ENCODE data around the gene NCAN. TPM values are rescaled to one million over a fixed set of nuclear protein-coding genes. Genes with fewer than 3 reads are reported as not detected.

Gene NCAN
- 0.22 TPM for total RNA-seq
- polyA plus RNA-seq (ENCODE audit: insufficient read depth in 1 of 8, insufficient read length in 8 of 8, low replicate concordance in 1 of 8): under 1 TPM; 0.07 to 0.27 (median 0.09) TPM
- long read RNA-seq, donor 1: 0 reads
- long read RNA-seq, donor 2: 0 reads
- long read RNA-seq, donor 3: 0 reads
- long read RNA-seq, donor 4: 0 reads
- long read RNA-seq, donor 5: 0 reads
- long read RNA-seq, donor 6: 0 reads
- long read RNA-seq, donor 7: 0 reads
- long read RNA-seq, donor 8: 0 reads
- long read RNA-seq, donor 9: 0 reads
- long read RNA-seq, donor 10: 0 reads
- long read RNA-seq, donor 11: 0 reads

- Histone ChIP-seq H3K27ac (ENCODE audit: low read length) (no peak within 1 kb of the TSS), H3K4me1 (ENCODE audit: control insufficient read depth, insufficient read depth, low read length) (no peaks in the 10 kb centered on the region), H3K27me3 (ENCODE audit: control insufficient read depth, insufficient read depth, low read length) (peaks cover 45% of the 10 kb centered on the region), H3K9me3 (replicated peaks; ENCODE audit: control insufficient read depth, low read depth, low read length) (no peaks in the 10 kb centered on the region), H3K4me3 (ENCODE audit: low read length) (no peak within 1 kb of the TSS), H3K36me3 (ENCODE audit: control insufficient read depth, insufficient read depth, low read length) (no peaks in the 10 kb centered on the region)
- WGBS (ENCODE audit: insufficient coverage): 7% methylated on average over 50 of the region's 54 CpGs
- no peak for DNase-seq
These were observed at the start of gene NCAN for GRCh38 chr19:19211499-19212420. NCAN (plus strand) TSS chr19:19211958; CDS start chr19:19216954, 4,996 bp downstream.

DNA sequence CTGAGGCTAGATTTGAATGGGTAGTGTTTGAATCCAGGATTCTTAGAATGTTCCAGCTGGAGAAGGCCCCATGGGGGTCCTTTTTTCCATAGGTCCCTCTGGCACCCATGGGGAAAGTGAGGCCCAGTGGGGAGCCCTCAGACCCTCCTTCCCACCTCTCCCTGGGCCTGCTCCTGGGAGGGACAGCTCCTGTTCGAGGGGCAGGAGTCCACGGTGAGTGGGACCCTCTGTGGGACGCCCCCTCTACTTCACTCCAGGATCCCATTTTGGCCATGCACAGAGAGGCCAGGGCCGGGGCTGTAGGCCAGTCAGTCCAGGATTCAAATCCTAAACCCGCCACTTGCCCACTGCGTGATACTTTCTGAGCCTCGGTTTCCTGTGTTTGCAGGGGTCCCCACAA, 49.3 kb upstream of the NCAN start:
- Histone ChIP-seq H3K4me3 (ENCODE audit: low read length) (no peak overlapping the region), H3K4me1 (ENCODE audit: control insufficient read depth, insufficient read depth, low read length) (no peaks in the 10 kb centered on the region), H3K27ac (ENCODE audit: low read length) (no peak overlapping the region), H3K9me3 (replicated peaks; ENCODE audit: control insufficient read depth, low read depth, low read length) (no peaks in the 10 kb centered on the region), H3K36me3 (ENCODE audit: control insufficient read depth, insufficient read depth, low read length) (no peaks in the 10 kb centered on the region), H3K27me3 (ENCODE audit: control insufficient read depth, insufficient read depth, low read length) (no peaks in the 10 kb centered on the region)
- no peak for DNase-seq
- 88% methylated on average over 4 of the region's 7 CpGs for WGBS (ENCODE audit: insufficient coverage)

DNA sequence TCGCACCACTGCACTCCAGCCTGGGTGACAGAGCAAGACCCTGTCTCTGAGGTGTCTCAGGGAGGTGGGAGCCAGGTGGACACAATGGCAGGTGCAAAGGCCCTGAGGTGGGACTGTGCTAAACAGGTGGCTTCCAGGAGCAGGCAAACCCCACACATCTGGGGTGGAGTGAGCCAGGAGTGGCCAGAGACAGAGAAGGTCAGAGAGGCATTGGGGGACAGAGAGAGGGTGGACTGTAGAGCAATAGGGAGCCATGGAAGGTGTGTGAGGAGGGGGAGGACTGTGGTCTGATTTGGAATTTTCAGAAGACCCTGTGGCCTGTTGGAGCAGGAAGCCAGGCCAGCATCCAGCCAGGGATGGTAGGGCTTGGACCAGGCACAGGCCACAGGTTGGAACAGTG, 46.4 kb upstream of the NCAN start:
- Histone ChIP-seq H3K36me3 (ENCODE audit: control insufficient read depth, insufficient read depth, low read length) (no peaks in the 10 kb centered on the region), H3K9me3 (replicated peaks; ENCODE audit: control insufficient read depth, low read depth, low read length) (no peaks in the 10 kb centered on the region), H3K27ac (ENCODE audit: low read length) (no peak overlapping the region), H3K4me1 (ENCODE audit: control insufficient read depth, insufficient read depth, low read length) (peaks cover 9% of the 10 kb centered on the region), H3K27me3 (ENCODE audit: control insufficient read depth, insufficient read depth, low read length) (peaks cover 1% of the 10 kb centered on the region), H3K4me3 (ENCODE audit: low read length) (no peak overlapping the region)
- 100% methylated on average over 1 of the region's 1 CpG for WGBS (ENCODE audit: insufficient coverage)
- no peak for DNase-seq

DNA sequence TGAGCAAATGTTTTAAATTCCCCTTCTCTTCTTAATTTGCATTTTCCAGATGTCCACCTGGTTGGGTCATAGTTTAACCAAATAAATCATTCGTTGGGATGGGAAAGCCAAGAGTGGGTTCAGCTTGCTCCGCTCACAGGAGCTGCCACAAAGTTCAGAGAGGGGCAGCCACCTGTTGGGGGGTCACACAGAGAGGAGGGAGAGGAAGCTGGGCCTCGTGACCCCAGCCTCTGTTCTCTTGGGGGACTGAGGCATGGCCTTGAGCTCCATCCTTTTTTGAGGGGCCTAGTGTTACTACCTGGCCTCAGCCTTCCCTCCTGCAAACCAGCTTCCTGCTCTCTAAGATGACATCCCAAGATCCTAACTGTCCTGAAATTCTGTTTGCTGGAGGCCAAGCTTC, 44.1 kb upstream of the NCAN start:
- H3K4me1 ChIP-seq (ENCODE audit: control insufficient read depth, insufficient read depth, low read length): peaks cover 31% of the 10 kb centered on the region
- WGBS (ENCODE audit: insufficient coverage): 100% methylated on average over 1 of the region's 3 CpGs
- no peak overlapping the region for H3K4me3 ChIP-seq (ENCODE audit: low read length)
- H3K36me3 ChIP-seq (ENCODE audit: control insufficient read depth, insufficient read depth, low read length): no peaks in the 10 kb centered on the region
- DNase-seq: no peak
- H3K27ac ChIP-seq (ENCODE audit: low read length): no peak overlapping the region
- H3K9me3 ChIP-seq (replicated peaks; ENCODE audit: control insufficient read depth, low read depth, low read length): no peaks in the 10 kb centered on the region
- peaks cover 7% of the 10 kb centered on the region for H3K27me3 ChIP-seq (ENCODE audit: control insufficient read depth, insufficient read depth, low read length)

- no peak for DNase-seq
- peak overlapping the region; percentile 15 for H3K4me3 ChIP-seq (ENCODE audit: low read length)
- no peaks in the 10 kb centered on the region for H3K9me3 ChIP-seq (replicated peaks; ENCODE audit: control insufficient read depth, low read depth, low read length)
- WGBS (ENCODE audit: insufficient coverage): 82% methylated on average over 7 of the region's 9 CpGs
- H3K27ac ChIP-seq (ENCODE audit: low read length): no peak overlapping the region
- H3K27me3 ChIP-seq (ENCODE audit: control insufficient read depth, insufficient read depth, low read length): peaks cover 7% of the 10 kb centered on the region
- H3K36me3 ChIP-seq (ENCODE audit: control insufficient read depth, insufficient read depth, low read length): no peaks in the 10 kb centered on the region
- peaks cover 31% of the 10 kb centered on the region for H3K4me1 ChIP-seq (ENCODE audit: control insufficient read depth, insufficient read depth, low read length)
These were observed 42.3 kb upstream of the NCAN start for GRCh38 chr19:19169236-19170052.

DNA sequence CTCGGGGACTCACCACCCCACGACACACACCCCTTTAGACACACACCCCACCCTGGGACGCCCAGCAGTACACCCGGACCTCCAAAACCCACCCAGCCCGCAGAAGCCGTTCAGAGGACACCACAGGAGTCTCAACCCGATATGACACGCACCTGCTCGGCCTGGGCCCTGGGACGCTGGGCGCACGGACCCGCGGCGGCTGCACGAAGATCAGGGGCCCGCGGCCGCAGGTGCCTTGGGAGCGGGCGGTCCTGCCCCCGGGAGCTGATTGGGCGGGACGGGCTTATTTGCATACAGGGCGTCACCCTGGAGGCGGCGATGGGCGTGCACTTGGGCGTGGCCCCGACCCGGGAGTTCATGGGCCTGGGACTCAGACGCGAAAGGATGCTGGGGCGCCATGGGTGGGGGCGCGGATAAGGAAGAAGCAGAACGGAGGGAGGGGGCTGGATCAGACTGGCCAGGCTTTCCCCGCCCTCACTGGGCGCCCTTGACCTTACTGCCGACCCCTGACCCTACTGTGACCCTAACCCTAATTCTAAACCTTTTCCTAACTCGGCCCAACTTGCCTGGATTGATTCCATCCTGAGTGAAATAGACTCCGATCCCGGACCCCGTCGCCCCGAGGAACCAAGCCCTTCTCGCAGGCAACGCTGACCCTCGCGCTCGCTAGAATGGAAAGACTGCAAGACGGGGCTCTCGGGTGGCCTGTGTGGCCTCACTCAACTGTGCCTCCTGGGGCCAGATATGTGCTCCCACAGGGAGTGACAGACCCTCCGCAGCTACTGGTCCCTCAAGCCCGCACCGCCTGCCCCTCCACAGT, 41.5 kb upstream of the NCAN start, which contains the start of gene MEF2B:
Gene MEF2B (minus strand): TSS at position 211 of the 820 bp plus-strand sequence. CDS start 19,528 bp downstream, outside the sequence.
- Histone ChIP-seq H3K4me1 (ENCODE audit: control insufficient read depth, insufficient read depth, low read length) (peaks cover 34% of the 10 kb centered on the region), H3K4me3 (ENCODE audit: low read length) (peak within 1 kb of the TSS; percentile 15), H3K27ac (ENCODE audit: low read length) (no peak within 1 kb of the TSS), H3K27me3 (ENCODE audit: control insufficient read depth, insufficient read depth, low read length) (peaks cover 7% of the 10 kb centered on the region), H3K9me3 (replicated peaks; ENCODE audit: control insufficient read depth, low read depth, low read length) (no peaks in the 10 kb centered on the region), H3K36me3 (ENCODE audit: control insufficient read depth, insufficient read depth, low read length) (no peaks in the 10 kb centered on the region)
- WGBS (ENCODE audit: insufficient coverage): 12% methylated on average over 51 of the region's 56 CpGs
- DNase-seq: peak; percentile 74

GRCh38 chr19:19170873-19171672, 40.7 kb upstream of the NCAN start:
- Histone ChIP-seq H3K4me3 (ENCODE audit: low read length) (no peak overlapping the region), H3K4me1 (ENCODE audit: control insufficient read depth, insufficient read depth, low read length) (peaks cover 34% of the 10 kb centered on the region), H3K27me3 (ENCODE audit: control insufficient read depth, insufficient read depth, low read length) (peaks cover 7% of the 10 kb centered on the region), H3K9me3 (replicated peaks; ENCODE audit: control insufficient read depth, low read depth, low read length) (no peaks in the 10 kb centered on the region), H3K36me3 (ENCODE audit: control insufficient read depth, insufficient read depth, low read length) (no peaks in the 10 kb centered on the region), H3K27ac (ENCODE audit: low read length) (no peak overlapping the region)
- DNase-seq: peak; percentile 57
- 51% methylated on average over 6 of the region's 6 CpGs for WGBS (ENCODE audit: insufficient coverage)

- Histone ChIP-seq H3K27me3 (ENCODE audit: control insufficient read depth, insufficient read depth, low read length) (peaks cover 7% of the 10 kb centered on the region), H3K4me3 (ENCODE audit: low read length) (no peak overlapping the region), H3K9me3 (replicated peaks; ENCODE audit: control insufficient read depth, low read depth, low read length) (no peaks in the 10 kb centered on the region), H3K36me3 (ENCODE audit: control insufficient read depth, insufficient read depth, low read length) (peaks cover 5% of the 10 kb centered on the region), H3K4me1 (ENCODE audit: control insufficient read depth, insufficient read depth, low read length) (peaks cover 34% of the 10 kb centered on the region), H3K27ac (ENCODE audit: low read length) (peak overlapping the region; percentile 3)
- DNase-seq: peak; percentile 40
- 48% methylated on average over 4 of the region's 8 CpGs for WGBS (ENCODE audit: insufficient coverage)
These were observed 39.8 kb upstream of the NCAN start for GRCh38 chr19:19171821-19172532.
